A673 (cell line): Measurements from ENCODE around the gene EIF3A. TPM values are rescaled to one million over a fixed set of nuclear protein-coding genes. Genes with fewer than 3 reads are reported as not detected.

ENCODE experiments used
- BruUV-seq: library from RNA; stranded (reverse); fragments of 400-500 nt; replicated peaks from 2 replicates; lab custom pipeline; 2021; lab: Mats Ljungman, UMichigan
- CTCF ChIA-PET: fragments of 300-600 bp; sonication (Branson Sonifier 250); formaldehyde crosslinking; loops from one replicate; lab custom pipeline; 2022; ENCODE audit warnings: antibody characterized with exemption; lab: Charles Lee
- POLR2A ChIA-PET: fragments of 300-600 bp; sonication (Branson Sonifier 250); formaldehyde crosslinking; loops from one replicate; lab custom pipeline; 2022; ENCODE audit warnings: antibody characterized with exemption; ENCODE audit not compliant: low non-redundant PET; lab: Charles Lee
- DNase-seq: peaks from one replicate; pipeline ENCODE4 v3.0.0-alpha.2; 2015; ENCODE audit warnings: low spot score
- H3K27ac ChIP-seq: fragments of 200-600 bp; sonication (generic); 2 replicates; pipeline ENCODE4 v1.5.1; 2016; ENCODE audit warnings: mixed run types, low read depth, mild to moderate bottlenecking, mixed read lengths, antibody characterized with exemption, low read length; ENCODE audit not compliant: poor library complexity, severe bottlenecking
- H3K27me3 ChIP-seq: fragments of 200-600 bp; sonication (generic); replicated peaks from 2 replicates; pipeline ENCODE4 v1.6.1; 2017; ENCODE audit warnings: mixed run types, low read depth, mild to moderate bottlenecking, mixed read lengths, antibody characterized with exemption, low read length; ENCODE audit not compliant: insufficient read depth, poor library complexity
- H3K36me3 ChIP-seq: fragments of 200-600 bp; sonication (generic); 2 replicates; pipeline ENCODE4 v1.6.1; 2016; ENCODE audit warnings: mixed run types, mild to moderate bottlenecking, mixed read lengths, antibody characterized with exemption, low read length; ENCODE audit not compliant: insufficient read depth, poor library complexity, severe bottlenecking
- H3K4me1 ChIP-seq: fragments of 200-600 bp; sonication (generic); 2 replicates; pipeline ENCODE4 v1.6.1; 2017; ENCODE audit warnings: mixed run types, mild to moderate bottlenecking, mixed read lengths, antibody characterized with exemption, low read length; ENCODE audit not compliant: insufficient read depth, poor library complexity, severe bottlenecking
- H3K4me3 ChIP-seq: fragments of 200-600 bp; sonication (generic); 2 replicates; pipeline ENCODE4 v1.5.1; 2016; ENCODE audit warnings: low read depth, mixed run types, mild to moderate bottlenecking, mixed read lengths, low read length; ENCODE audit not compliant: poor library complexity, severe bottlenecking
- H3K9me3 ChIP-seq: fragments of 200-600 bp; sonication (generic); 2 replicates; pipeline ENCODE4 v1.6.1; 2016; ENCODE audit warnings: mixed run types, low read depth, mild to moderate bottlenecking, mixed read lengths, antibody characterized with exemption, low read length; ENCODE audit not compliant: poor library complexity, severe bottlenecking
- EZH2 ChIP-seq: fragments of 200-600 bp; sonication (generic); IDR thresholded peaks from 2 replicates; pipeline ENCODE4 v1.6.1; 2017; ENCODE audit warnings: borderline replicate concordance, low read depth, mild to moderate bottlenecking, mixed read lengths, antibody characterized with exemption, low read length; ENCODE audit not compliant: poor library complexity, severe bottlenecking
- intact Hi-C: fragments of 100-400 bp; cut with micrococcal nuclease; formaldehyde crosslinking; loops from one replicate; pipeline ENCODE4 v1.10.0; 2022; ENCODE audit not compliant: unreplicated experiment
- total RNA-seq: library from RNA; stranded (reverse); gene quantifications from 2 replicates; pipeline ENCODE4 v1.2.3, GENCODE V29; 2021
- TF ChIP-seq, protein P1 (sequence below): fragments of 300-800, 200-600 bp; sonication (generic); conservative IDR thresholded peaks from 2 replicates; pipeline ENCODE4 v1.5.1; 2017; ENCODE audit warnings: low read depth, mild to moderate bottlenecking, antibody characterized with exemption, low read length, moderate library complexity, mixed read lengths

The EIF3A gene
- total RNA-seq, 1 experiment from 2014 or later: 181 TPM

DNA sequence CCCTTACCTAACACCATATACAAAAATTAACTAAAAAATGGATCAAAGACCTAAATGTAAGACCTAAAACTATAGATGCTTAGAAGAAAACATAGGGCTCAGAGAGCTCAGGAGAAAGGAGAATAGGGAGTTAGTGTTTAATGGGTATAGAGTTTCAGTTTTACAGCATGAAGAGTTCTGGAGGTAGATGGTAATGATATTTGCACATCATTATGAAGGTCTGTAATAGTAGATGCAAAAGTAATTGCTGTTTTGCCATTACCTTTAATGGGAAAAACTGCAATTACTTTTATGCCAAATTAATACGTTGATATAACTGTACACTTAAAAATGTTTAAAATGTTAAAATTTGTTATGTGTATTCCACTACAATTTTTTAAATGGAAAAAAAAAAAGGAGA is 90.3 kb downstream of the EIF3A start:
- CTCF ChIA-PET: no interaction called here
- no peak overlapping the region for H3K27ac ChIP-seq
- TF ChIP-seq, protein P1, sequence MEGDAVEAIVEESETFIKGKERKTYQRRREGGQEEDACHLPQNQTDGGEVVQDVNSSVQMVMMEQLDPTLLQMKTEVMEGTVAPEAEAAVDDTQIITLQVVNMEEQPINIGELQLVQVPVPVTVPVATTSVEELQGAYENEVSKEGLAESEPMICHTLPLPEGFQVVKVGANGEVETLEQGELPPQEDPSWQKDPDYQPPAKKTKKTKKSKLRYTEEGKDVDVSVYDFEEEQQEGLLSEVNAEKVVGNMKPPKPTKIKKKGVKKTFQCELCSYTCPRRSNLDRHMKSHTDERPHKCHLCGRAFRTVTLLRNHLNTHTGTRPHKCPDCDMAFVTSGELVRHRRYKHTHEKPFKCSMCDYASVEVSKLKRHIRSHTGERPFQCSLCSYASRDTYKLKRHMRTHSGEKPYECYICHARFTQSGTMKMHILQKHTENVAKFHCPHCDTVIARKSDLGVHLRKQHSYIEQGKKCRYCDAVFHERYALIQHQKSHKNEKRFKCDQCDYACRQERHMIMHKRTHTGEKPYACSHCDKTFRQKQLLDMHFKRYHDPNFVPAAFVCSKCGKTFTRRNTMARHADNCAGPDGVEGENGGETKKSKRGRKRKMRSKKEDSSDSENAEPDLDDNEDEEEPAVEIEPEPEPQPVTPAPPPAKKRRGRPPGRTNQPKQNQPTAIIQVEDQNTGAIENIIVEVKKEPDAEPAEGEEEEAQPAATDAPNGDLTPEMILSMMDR: no peak
- no peak for TF ChIP-seq EZH2
- no peak overlapping the region for H3K4me3 ChIP-seq
- DNase-seq: no peak
- no TSS peak for BruUV-seq
- H3K27me3 ChIP-seq: peaks cover 3% of the 10 kb centered on the region
- POLR2A ChIA-PET: no interaction called here
- no peaks in the 10 kb centered on the region for H3K36me3 ChIP-seq
- H3K4me1 ChIP-seq: no peaks in the 10 kb centered on the region
- intact Hi-C loops: no loop called here
- H3K9me3 ChIP-seq: no peaks in the 10 kb centered on the region

DNA sequence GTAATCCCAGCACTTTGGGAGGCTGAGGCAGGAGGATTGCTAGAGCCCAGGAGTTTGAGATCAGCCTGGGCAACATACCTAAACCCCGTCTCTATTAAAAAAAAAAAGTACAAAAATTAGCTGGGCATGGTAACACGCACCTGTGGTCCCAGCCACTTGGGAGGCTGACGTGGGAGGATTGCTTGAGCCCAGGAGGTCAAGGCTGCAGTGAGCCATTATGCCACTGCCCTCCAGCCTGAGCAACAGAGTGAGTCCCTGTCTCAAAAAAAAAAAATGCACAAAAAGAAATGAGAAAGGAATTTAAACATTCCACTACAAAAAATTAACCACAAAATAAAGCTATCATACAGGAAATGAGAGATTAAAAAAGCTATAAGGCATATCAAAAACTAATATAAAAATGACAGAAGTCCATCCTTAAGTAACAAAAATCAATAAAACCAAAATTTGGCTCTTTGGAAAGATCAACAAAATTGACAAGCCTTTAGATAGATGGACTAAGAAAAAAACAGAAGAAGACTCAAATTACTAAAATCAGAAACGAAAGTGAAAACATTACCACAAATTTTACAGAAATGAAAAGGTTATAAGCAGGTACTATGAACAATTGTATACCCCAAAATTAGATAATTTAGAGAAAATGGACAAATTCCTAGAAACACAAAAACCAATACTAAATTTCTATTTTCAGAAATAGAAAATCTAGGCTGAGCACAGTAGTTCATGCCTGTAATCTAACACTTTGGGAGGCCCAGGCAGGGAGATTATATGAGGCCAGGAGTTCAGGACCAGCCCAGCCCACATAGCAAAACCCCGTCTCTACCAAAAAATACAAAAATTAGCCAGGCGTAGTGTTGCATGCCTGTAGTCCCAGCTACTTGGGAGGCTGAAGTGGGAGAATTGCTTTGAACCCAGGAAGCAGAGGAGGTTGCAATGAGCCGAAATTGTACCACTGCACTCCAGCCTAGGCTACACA is 93.5 kb downstream of the EIF3A start:
- CTCF ChIA-PET: no interaction called here
- Histone ChIP-seq H3K27me3 (no peaks in the 10 kb centered on the region), H3K36me3 (no peaks in the 10 kb centered on the region), H3K27ac (no peak overlapping the region), H3K9me3 (no peaks in the 10 kb centered on the region), H3K4me1 (no peaks in the 10 kb centered on the region), H3K4me3 (no peak overlapping the region)
- POLR2A ChIA-PET: no interaction called here
- intact Hi-C loops: no loop called here
- TF ChIP-seq, protein P1: no peak
- no peak for TF ChIP-seq EZH2
- BruUV-seq: no TSS peak
- no peak for DNase-seq

DNA sequence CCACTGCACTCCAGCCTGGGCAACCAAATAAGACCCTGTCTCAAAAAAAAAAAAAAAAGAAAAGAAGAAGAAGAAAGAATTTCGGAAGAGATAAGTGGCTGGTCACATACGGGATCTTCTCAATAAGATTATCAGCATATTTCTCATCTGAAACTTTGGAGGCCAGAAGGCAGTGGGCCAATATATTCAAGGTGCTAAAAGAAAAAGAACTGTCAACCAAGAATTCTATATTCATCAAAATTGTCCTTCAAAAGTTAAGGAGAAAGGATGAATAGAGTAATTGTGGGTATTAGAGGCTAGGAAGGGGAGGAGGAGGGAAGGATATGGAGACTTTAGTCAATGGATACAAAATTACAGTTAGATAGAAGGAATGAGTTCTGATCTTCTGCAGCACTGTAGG is 95.0 kb downstream of the EIF3A start:
- no peak for DNase-seq
- ChIA-PET CTCF (no interaction called here), POLR2A (no interaction called here)
- no peak overlapping the region for H3K4me3 ChIP-seq
- intact Hi-C loops: no loop called here
- H3K36me3 ChIP-seq: no peaks in the 10 kb centered on the region
- no peaks in the 10 kb centered on the region for H3K27me3 ChIP-seq
- TF ChIP-seq, protein P1: no peak
- no peak for TF ChIP-seq EZH2
- no peaks in the 10 kb centered on the region for H3K9me3 ChIP-seq
- H3K27ac ChIP-seq: no peak overlapping the region
- BruUV-seq: no TSS peak
- peaks cover 5% of the 10 kb centered on the region for H3K4me1 ChIP-seq

Other genes starting within 250 kb of the EIF3A start
- gene NANOS1, start 51.1 kb downstream of the EIF3A start, total RNA-seq: 0.67 and 0.70 TPM in 2 replicates
- gene DENND10, start 23.3 kb upstream of the EIF3A start, total RNA-seq: 41.2 and 55.2 TPM in 2 replicates
- gene SFXN4, start 84.9 kb upstream of the EIF3A start, total RNA-seq: 67.3 and 72.9 TPM in 2 replicates
- gene PRDX3, start 98.0 kb upstream of the EIF3A start, total RNA-seq: 215 and 234 TPM in 2 replicates
- gene GRK5, start 126.8 kb upstream of the EIF3A start, total RNA-seq: 54.7 and 58.2 TPM in 2 replicates